Neuronal stem cell (in vitro differentiated cells): ENCODE measurements around the gene CORO2B.
A peak's percentile ranks its signal among the peaks of the same experiment; 100 is the strongest.

ENCODE experiments used
- DNase-seq: peaks from one replicate; pipeline ENCODE4 v3.0.0-alpha.2; 2013; ENCODE audit warnings: low spot score
- H2AFZ ChIP-seq: one replicate; pipeline ENCODE4 v1.6.1; 2013; ENCODE audit warnings: mild to moderate bottlenecking, low read length, inconsistent platforms
- H2AK5ac ChIP-seq: 2 replicates; pipeline ENCODE4 v1.6.1; 2013; ENCODE audit warnings: low read depth, mild to moderate bottlenecking, inconsistent platforms, low read length, moderate library complexity, mixed read lengths
- H2BK120ac ChIP-seq: 2 replicates; pipeline ENCODE4 v1.6.1; 2013; ENCODE audit warnings: low read depth, mild to moderate bottlenecking, inconsistent platforms, low read length, moderate library complexity, mixed read lengths
- H2BK12ac ChIP-seq: one replicate; pipeline ENCODE4 v1.6.1; 2013; ENCODE audit warnings: low read length, inconsistent platforms
- H2BK15ac ChIP-seq: 2 replicates; pipeline ENCODE4 v1.6.1; 2013; ENCODE audit warnings: mild to moderate bottlenecking, low read length, inconsistent platforms, mixed read lengths
- H2BK5ac ChIP-seq: one replicate; pipeline ENCODE4 v1.6.1; 2013; ENCODE audit warnings: inconsistent platforms, mild to moderate bottlenecking, low read length, moderate library complexity
- H3K14ac ChIP-seq: one replicate; pipeline ENCODE4 v1.6.1; 2013; ENCODE audit warnings: low read length, inconsistent platforms
- H3K18ac ChIP-seq: 2 replicates; pipeline ENCODE4 v1.6.1; 2013; ENCODE audit warnings: low read length, inconsistent platforms
- H3K23ac ChIP-seq: 2 replicates; pipeline ENCODE4 v1.6.1; 2013; ENCODE audit warnings: low read depth, mild to moderate bottlenecking, mixed read lengths, low read length, inconsistent platforms; ENCODE audit not compliant: poor library complexity
- H3K27ac ChIP-seq: replicated peaks from 3 replicates; pipeline ENCODE4 v1.5.1; 2013; ENCODE audit warnings: low read length, inconsistent platforms
- H3K27me3 ChIP-seq, 3 experiments: 2 replicates each; pipeline ENCODE4 v1.6.1; 2013; ENCODE audit warnings: low read length in 3 of 3, mild to moderate bottlenecking in 2 of 3, inconsistent platforms in 1 of 3, low read depth in 1 of 3, mixed read lengths in 1 of 3, moderate library complexity in 1 of 3; ENCODE audit not compliant: control insufficient read depth in 3 of 3, insufficient read depth in 3 of 3
- H3K36me3 ChIP-seq, 2 donors: replicated peaks in 1 of 2; 2 replicates each; pipeline ENCODE4 v1.6.1; 2013; ENCODE audit warnings: low read length in 2 of 2; ENCODE audit not compliant: control insufficient read depth in 2 of 2, insufficient read depth in 2 of 2
- H3K4ac ChIP-seq: 2 replicates; pipeline ENCODE4 v1.6.1; 2013; ENCODE audit warnings: inconsistent platforms, mild to moderate bottlenecking, low read length, moderate library complexity
- H3K4me1 ChIP-seq, 2 donors: 1 replicate in 1 of 2; 2 replicates in 1 of 2; pipeline ENCODE4 v1.6.1; 2013; ENCODE audit warnings: low read length in 2 of 2, low read depth in 1 of 2; ENCODE audit not compliant: control insufficient read depth in 2 of 2, insufficient read depth in 1 of 2
- H3K4me2 ChIP-seq: one replicate; pipeline ENCODE4 v1.6.1; 2013; ENCODE audit warnings: mild to moderate bottlenecking, low read length, inconsistent platforms; ENCODE audit not compliant: insufficient read depth, poor library complexity, severe bottlenecking
- H3K4me3 ChIP-seq, 2 donors: 2 replicates each; pipeline ENCODE4 v1.5.1; 2013; ENCODE audit warnings: low read length in 2 of 2, mild to moderate bottlenecking in 2 of 2, inconsistent platforms in 1 of 2, moderate library complexity in 1 of 2
- H3K79me1 ChIP-seq: one replicate; pipeline ENCODE4 v1.6.1; 2013; ENCODE audit warnings: low read depth, mild to moderate bottlenecking, inconsistent platforms, low read length, moderate library complexity
- H3K9ac ChIP-seq: one replicate; pipeline ENCODE4 v1.6.1; 2013; ENCODE audit warnings: mild to moderate bottlenecking, low read depth, low read length, inconsistent platforms; ENCODE audit not compliant: poor library complexity
- H3K9me3 ChIP-seq, 2 donors: replicated peaks in 1 of 2; 2 replicates each; pipeline versions ENCODE3 to v1.6.1; 2013; ENCODE audit warnings: low read length in 2 of 2, mild to moderate bottlenecking in 2 of 2, inconsistent platforms in 1 of 2, low read depth in 1 of 2, mixed read lengths in 1 of 2, moderate library complexity in 1 of 2; ENCODE audit not compliant: control insufficient read depth in 2 of 2, insufficient read depth in 1 of 2
- H4K8ac ChIP-seq: one replicate; pipeline ENCODE4 v1.6.1; 2013; ENCODE audit warnings: low read depth, mild to moderate bottlenecking, inconsistent platforms, low read length, moderate library complexity
- H4K91ac ChIP-seq: one replicate; pipeline ENCODE4 v1.6.1; 2013; ENCODE audit warnings: low read length, low read depth, mild to moderate bottlenecking, inconsistent platforms; ENCODE audit not compliant: poor library complexity
- WGBS, 2 donors: extraction: QIAGEN DNeasy Blood & Tissue Kit; methylation state at CpG; one replicate each; pipeline ENCODE4 v1.1.7; 2013; ENCODE audit warnings: missing lambda C conversion rate in 2 of 2, mixed read lengths in 1 of 2; ENCODE audit not compliant: insufficient read length in 2 of 2, insufficient replicate concordance in 1 of 2; ENCODE audit errors: extremely low coverage in 2 of 2; 5-methylcytosine and 5-hydroxymethylcytosine counted together

The CORO2B gene

DNA sequence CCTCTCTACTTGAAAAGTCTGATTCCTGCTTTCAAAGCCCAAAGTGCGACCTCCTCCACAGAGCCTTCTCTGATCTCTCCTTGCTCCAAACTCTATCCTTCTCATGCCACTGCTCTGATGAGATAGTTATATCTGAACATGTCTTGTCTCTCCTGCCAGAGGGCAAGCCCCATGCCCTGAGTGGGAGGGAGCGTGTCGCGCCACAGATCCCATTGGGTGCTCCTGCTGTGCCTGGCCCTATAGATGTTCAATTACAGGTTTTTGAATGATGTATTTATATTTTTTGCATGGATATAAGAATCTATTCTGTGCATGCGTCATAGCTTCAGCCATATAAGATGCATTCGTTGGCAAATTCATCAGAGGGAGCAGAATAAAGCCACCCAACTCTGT, 20.4 kb downstream of the CORO2B start:
- Histone ChIP-seq H3K36me3 (no peaks in the 10 kb centered on the region), H3K18ac (peak overlapping the region; percentile 32), H3K9ac (no peak overlapping the region), H3K23ac (no peak overlapping the region), H2BK12ac (no peak overlapping the region), H3K4ac (no peak overlapping the region), H2BK15ac (no peak overlapping the region), H3K27ac (no peak overlapping the region), H3K14ac (no peak overlapping the region), H4K8ac (no peak overlapping the region), H2BK5ac (peak overlapping the region; percentile 20), H3K9me3 (no peaks in the 10 kb centered on the region), H2BK120ac (no peak overlapping the region), H3K27me3 (no peaks in the 10 kb centered on the region), H3K4me2 (no peak overlapping the region), H2AFZ (no peak overlapping the region), H3K4me3 (no peak overlapping the region), H2AK5ac (peak overlapping the region; percentile 25), H3K79me1 (peaks cover 4% of the 10 kb centered on the region), H4K91ac (no peak overlapping the region), H3K4me1 (peaks cover 36 to 55% of the 10 kb centered on the region in 2 donors)
- no CpG with 5 or more reads among the region's 6 CpGs for WGBS, 2 donors
- no peak for DNase-seq

DNA sequence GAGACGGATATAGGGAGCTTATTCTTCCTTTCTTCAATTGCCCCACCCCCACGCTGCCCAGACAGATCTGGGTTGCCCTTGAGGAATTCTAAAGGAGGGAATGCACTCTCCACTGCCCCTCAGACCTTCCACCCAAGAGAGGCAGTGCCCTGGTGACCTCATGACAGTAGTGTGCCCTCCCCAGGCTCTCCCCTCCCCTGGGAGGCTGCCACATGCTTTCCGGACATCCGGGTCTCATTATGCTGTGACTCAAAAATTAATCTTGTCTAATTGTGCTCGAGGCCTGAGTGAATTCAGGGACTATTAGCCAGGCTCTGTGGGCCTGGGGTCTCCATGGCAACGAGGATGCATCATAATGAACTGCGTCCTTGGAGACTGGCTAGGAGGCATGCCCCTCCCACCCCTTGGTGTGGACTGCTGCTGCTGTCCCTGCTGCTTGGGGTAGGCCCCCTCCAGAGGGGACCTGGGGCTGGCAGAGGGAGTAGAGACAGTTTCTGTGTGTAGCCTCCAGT, 20.8 kb downstream of the CORO2B start:
- H4K91ac ChIP-seq: no peak overlapping the region
- peak overlapping the region; percentile 39 for H3K4me2 ChIP-seq
- no peak overlapping the region for H3K14ac ChIP-seq
- no peak overlapping the region for H2AK5ac ChIP-seq
- H3K4ac ChIP-seq: no peak overlapping the region
- peaks cover 4% of the 10 kb centered on the region for H3K79me1 ChIP-seq
- peak; percentile 86 for DNase-seq
- no peak overlapping the region for H3K27ac ChIP-seq
- H3K4me1 ChIP-seq: peaks cover 36 to 53% of the 10 kb centered on the region in 2 donors
- WGBS, 2 donors: no CpG with 5 or more reads among the region's 7 CpGs
- no peak overlapping the region for H3K18ac ChIP-seq
- no peak overlapping the region for H2BK12ac ChIP-seq
- no peak overlapping the region for H4K8ac ChIP-seq
- no peak overlapping the region for H2BK120ac ChIP-seq
- no peaks in the 10 kb centered on the region for H3K27me3 ChIP-seq
- H3K9me3 ChIP-seq: no peaks in the 10 kb centered on the region
- peak overlapping the region; percentile 5 for H2AFZ ChIP-seq
- H3K23ac ChIP-seq: no peak overlapping the region
- no peak overlapping the region for H3K4me3 ChIP-seq
- H2BK5ac ChIP-seq: peak overlapping the region; percentile 77
- no peaks in the 10 kb centered on the region for H3K36me3 ChIP-seq
- no peak overlapping the region for H3K9ac ChIP-seq
- no peak overlapping the region for H2BK15ac ChIP-seq

DNA sequence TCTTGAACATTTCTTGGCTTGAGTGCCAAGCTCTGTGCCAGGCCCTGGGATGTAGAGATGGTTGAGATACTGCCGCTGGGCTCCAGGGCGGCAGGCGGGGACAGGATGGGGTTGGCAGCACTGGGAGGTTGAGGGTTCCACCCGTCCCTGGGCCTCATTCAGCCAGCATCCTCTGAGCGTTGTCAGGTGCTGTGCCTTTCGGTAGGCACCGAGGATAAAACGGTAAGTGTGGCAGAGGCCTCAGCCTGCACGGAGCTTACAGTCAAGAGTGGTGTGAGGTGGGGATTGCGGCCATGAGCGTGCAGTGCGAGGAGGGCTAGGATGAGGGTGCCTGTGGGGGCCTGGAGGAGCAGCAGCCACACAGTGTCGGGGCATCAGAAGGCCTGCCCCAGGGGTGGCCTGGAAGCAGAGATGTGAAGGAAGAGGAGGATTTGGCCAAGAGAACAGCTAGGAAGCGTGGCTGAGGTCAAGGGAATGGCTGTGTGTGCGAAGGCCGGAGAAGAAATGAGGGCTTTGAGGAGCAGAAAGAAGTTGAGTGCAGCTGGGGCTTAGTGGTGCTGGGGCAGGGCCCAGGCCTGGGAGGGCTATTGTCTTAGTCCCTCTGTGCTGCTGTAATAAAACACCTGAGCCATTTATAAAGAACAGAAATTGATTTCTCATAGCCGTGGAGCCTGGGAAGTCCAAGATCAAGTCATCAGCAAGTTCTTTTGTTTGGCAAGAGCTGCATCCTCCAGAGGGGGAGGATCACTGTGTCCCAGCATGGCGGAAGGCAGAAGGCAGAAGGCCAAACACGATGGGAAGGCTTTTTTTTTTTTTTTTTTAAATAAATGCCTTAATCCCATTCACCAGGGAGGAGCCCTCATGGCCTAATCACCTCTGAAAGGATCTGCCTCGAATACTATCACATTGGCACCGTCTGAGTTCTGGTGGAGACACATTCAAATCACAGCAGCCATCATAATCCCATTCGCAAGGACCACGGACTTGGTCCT, 22.7 kb downstream of the CORO2B start:
- no peaks in the 10 kb centered on the region for H3K27me3 ChIP-seq
- peak overlapping the region; percentile 90 for H2BK12ac ChIP-seq
- peak overlapping the region; percentile 44 for H4K8ac ChIP-seq
- no peak overlapping the region for H3K27ac ChIP-seq
- H2BK15ac ChIP-seq: peak overlapping the region; percentile 95
- DNase-seq: no peak
- peak overlapping the region; percentile 72 for H3K9ac ChIP-seq
- peak overlapping the region; percentile 81 for H2BK120ac ChIP-seq
- peak overlapping the region; percentile 87 for H3K18ac ChIP-seq
- no peaks in the 10 kb centered on the region for H3K36me3 ChIP-seq
- peak overlapping the region; percentile 49 for H3K23ac ChIP-seq
- no peaks in the 10 kb centered on the region for H3K9me3 ChIP-seq
- peak overlapping the region; percentile 89 for H3K14ac ChIP-seq
- peak overlapping the region; percentile 48 for H4K91ac ChIP-seq
- no peak overlapping the region for H2AFZ ChIP-seq
- peak overlapping the region; percentile 77 for H2BK5ac ChIP-seq
- peaks cover 30 to 38% of the 10 kb centered on the region in 2 donors for H3K4me1 ChIP-seq
- H3K4me3 ChIP-seq: no peak overlapping the region
- peak overlapping the region; percentile 99 for H2AK5ac ChIP-seq
- H3K4ac ChIP-seq: no peak overlapping the region
- H3K4me2 ChIP-seq: no peak overlapping the region
- WGBS, 2 donors: no CpG with 5 or more reads among the region's 23 CpGs
- H3K79me1 ChIP-seq: peaks cover 4% of the 10 kb centered on the region
